ENCODE data around the gene DUOXA1.

DUOXA1 gene

DNA sequence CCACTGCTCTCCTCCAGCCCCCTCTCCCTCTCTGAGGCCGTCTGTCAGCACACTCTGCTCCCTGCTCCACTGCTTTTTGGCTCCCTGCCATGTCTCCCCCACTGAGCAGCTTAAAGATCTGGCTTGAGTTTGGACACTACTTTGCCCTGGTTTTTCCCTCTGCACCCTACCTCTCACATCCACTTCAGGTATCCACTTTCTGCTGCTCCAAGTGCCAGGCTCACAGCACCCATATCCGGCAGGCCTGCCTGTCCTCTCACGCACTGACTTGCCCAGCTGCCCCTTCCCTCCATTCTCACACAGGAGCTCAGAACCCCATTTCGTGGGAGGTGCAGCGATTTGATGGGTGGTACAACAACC, 3.9 kb upstream of the DUOXA1 start:
- no peak for DNase-seq (ENCODE audit: low read depth, low spot score)

- DNase-seq (ENCODE audit: low read depth, low spot score), result no peak
Measured at GRCh38 chr15:45132844-45133560, 3.3 kb upstream of the DUOXA1 start.

- no peak for DNase-seq (ENCODE audit: low read depth, low spot score)
Measured at GRCh38 chr15:45131510-45131909, 1.8 kb upstream of the DUOXA1 start.

GRCh38 chr15:45130291-45131000, 767 bp upstream of the DUOXA1 start:
- no peak for DNase-seq (ENCODE audit: low read depth, low spot score)

GRCh38 chr15:45128971-45129639, 574 bp downstream of the DUOXA1 start:
- DNase-seq (ENCODE audit: low read depth, low spot score), result no peak

DNA sequence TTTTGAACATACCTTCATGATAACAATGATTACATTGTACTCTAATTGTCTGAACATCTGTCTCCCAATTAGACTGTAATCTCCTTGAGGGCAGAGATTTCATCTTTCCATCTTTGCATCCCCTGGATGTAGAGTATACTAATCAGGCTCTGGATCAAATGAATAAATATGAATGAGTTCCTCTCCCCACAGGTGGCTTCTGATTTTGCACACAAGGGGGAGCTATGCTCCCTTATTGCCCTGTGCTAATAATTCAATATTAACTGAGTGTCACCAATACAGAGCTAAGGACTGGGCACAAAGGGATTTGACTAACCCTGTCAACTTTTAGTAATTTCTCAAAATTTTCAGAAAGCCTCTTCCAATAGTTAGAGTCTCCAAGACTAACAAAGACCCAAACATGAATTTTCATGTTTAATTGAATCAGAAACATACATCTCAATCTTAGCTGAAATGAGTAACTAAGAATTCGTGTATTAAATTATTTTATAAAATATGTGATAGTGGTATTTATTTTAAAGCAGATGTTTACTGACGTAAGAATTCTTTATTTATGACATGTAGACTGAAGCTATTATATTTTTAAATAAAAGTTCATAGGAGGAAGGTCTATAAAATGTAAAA, 3.0 kb downstream of the DUOXA1 start:
- DNase-seq (ENCODE audit: low read depth, low spot score), result no peak

DNA sequence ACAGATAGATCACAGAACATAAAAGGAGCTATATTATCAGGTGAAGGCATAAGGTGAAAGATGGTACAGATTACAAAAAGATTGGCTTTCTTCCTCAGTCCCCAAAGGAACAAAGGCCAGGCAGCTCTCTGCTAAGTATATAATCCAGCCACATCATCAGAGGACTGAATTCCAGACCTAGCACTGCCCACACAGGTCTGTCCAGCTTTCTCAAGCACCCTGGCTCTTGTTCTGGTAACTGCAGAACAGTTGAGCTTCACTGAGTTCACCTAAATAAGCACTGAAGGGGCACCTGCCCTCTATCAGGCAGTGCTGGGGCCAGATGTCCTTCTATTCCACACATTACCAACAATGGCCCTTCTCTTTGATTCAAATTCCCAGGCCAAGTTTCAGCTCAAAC, 6.3 kb downstream of the DUOXA1 start:
- no peak for DNase-seq (ENCODE audit: low read depth, low spot score)

GRCh38 chr15:45122719-45123118, 7.0 kb downstream of the DUOXA1 start:
- no peak for DNase-seq (ENCODE audit: low read depth, low spot score)

DNA sequence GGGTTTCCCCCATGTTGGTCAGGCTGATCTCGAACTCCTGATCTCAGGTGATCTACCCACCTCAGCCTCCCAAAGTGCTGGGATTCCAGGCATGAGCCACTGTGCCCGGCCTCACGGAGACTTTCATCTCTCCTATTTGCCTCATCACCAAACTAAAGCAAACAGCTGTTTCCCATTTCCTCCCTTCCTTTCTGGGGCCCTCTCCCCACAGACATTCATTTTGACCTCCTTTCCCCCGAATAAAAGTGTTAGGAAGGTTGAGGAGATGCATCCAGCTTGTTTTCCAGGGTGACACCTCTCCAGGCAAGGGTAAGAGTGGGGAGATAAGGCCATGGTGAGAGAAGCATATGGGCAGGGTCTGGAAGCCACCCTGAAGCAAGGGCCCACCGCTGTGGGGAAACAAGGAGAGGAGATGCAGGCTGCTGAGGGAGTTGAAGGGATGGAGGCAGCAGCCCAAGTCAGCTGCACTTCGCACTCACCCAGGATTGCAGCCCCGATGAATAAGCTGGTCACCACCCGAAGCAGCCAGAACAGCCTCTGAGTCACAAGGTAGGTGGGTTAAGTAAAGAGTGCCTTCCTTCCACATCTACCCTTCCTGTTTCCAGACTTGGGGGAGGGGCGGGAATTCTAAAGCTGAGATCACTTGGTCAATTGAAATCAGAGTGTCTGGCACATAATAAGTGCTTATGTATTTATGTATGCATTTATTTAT, 7.8 kb downstream of the DUOXA1 start:
- no peak for DNase-seq (ENCODE audit: low read depth, low spot score)

- no peak for DNase-seq (ENCODE audit: low read depth, low spot score)
Measured at GRCh38 chr15:45121020-45121419, 8.7 kb downstream of the DUOXA1 start.

- no peak for DNase-seq (ENCODE audit: low read depth, low spot score)
Measured at GRCh38 chr15:45120081-45120972, 9.4 kb downstream of the DUOXA1 start.

GRCh38 chr15:45118996-45119395, 10.7 kb downstream of the DUOXA1 start:
- no peak for DNase-seq (ENCODE audit: low read depth, low spot score)

DNA sequence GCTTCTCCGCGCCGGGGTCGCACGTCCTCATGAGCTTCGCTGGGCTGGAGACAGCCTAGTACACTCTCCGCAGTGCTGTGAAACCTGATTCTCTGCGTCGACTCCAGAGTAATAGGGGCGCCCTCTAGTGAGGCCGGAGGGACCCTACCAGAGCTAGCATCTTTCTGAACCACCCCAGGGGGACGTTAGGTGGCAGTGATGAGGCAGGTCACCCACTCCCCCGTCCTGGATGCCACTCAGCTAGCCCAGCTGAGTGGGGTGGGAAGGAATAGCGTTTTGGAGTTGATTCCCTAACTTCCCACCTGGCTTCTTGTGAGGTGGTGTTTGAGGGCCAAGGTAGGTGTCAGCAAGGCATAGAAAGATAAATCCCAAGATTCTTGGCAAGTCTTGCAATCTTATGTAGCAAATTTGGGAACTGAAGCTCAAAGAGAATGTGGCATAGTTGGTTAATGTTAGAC, 11.5 kb downstream of the DUOXA1 start:
- DNase-seq (ENCODE audit: low read depth, low spot score), result peak; percentile 77

GRCh38 chr15:45117308-45118130, 12.2 kb downstream of the DUOXA1 start:
- DNase-seq (ENCODE audit: low read depth, low spot score), result no peak

DNA sequence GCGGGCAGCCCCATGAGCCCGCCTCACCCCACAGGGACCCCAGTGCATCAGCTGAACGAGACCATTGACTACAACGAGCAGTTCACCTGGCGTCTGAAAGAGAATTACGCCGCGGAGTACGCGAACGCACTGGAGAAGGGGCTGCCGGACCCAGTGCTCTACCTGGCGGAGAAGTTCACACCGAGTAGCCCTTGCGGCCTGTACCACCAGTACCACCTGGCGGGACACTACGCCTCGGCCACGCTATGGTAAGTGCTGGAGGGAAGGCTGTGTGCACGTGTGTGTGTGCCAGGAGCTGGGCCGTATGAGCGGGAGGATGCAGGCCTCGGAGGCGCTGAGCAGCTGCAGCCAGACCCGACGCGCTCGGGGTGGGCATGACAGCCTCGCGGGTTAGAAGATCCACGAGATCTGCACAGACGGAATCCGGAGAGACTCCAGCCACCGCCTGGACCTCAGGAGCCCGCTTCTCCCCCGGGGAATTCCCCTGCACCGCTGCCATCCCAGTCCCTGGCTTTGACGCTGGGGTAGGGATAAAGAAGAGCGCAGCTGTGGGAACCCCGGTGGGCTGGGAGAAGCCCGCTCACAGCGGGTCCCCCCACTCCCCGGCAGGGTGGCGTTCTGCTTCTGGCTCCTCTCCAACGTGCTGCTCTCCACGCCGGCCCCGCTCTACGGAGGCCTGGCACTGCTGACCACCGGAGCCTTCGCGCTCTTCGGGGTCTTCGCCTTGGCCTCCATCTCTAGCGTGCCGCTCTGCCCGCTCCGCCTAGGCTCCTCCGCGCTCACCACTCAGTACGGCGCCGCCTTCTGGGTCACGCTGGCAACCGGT, 13.0 kb downstream of the DUOXA1 start:
- no peak for DNase-seq (ENCODE audit: low read depth, low spot score)

GRCh38 chr15:45116006-45116481, 13.6 kb downstream of the DUOXA1 start:
- no peak for DNase-seq (ENCODE audit: low read depth, low spot score)

DNA sequence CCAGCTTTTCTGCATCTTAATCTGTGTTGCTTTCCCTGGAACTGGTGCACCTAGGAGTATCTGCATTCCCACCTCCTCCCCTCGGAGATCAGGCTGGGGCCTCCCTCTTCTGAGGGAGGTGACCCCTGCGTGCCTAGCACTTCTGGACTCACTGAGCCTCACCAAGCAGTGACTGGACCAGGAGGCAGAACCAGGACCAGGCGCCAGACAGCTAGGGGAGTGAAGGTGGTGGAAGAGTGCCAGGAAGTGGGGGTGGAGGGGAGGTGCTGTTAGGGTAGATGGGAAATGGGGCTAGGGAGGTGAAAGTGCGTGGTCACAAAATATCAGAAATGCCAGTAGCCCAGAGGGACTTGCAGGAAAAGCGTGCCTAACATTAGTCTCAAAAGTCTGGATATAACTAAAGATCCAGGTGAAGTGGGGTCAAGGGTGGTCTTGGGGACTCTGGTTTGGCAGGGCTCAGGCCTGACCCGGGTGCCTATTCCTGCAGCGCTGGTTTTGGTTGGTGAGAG, 14.3 kb downstream of the DUOXA1 start:
- no peak for DNase-seq (ENCODE audit: low read depth, low spot score)

DNA sequence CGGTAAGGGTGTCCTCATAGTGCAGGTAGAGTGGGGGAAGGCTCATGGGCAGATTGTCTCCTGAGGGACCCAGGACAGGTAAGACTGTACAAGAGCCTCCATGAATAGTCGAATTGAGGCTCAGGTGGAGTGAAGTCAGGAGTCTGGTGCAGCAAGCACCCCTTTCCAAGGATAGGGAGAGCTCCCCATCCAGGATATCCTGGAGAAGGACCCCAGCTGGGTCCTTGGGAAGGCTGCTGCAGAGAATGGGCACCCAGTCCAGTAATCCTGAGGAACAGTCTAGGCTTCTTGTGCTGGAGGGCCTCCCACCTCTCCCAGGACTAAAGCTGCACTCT, 15.0 kb downstream of the DUOXA1 start:
- no peak for DNase-seq (ENCODE audit: low read depth, low spot score)
